CD4-positive, alpha-beta T cell treated with Interleukin-1 beta for 1 hour (primary cell): ENCODE data around the gene CBL.
A peak's percentile ranks its signal among the peaks of the same experiment; 100 is the strongest.

ENCODE experiments used
- DNase-seq, 2 donors: peaks; one replicate each; pipeline ENCODE4 v3.0.0-alpha.2; 2020 to 2022

CBL gene

GRCh38 chr11:119335091-119335654, 129.0 kb downstream of the CBL start:
- no peak for DNase-seq

GRCh38 chr11:119335655-119336543, 129.8 kb downstream of the CBL start:
- no peak for DNase-seq

- DNase-seq: no peak
Observed at GRCh38 chr11:119336744-119337469, 130.8 kb downstream of the CBL start.

GRCh38 chr11:119337581-119338317, 131.6 kb downstream of the CBL start:
- DNase-seq: no peak

- peak; percentile 60 to 74 for DNase-seq
Observed at GRCh38 chr11:119338318-119338890, 132.3 kb downstream of the CBL start.

- no peak for DNase-seq
Observed at GRCh38 chr11:119338965-119339588, 132.9 kb downstream of the CBL start.

- DNase-seq: peak in 1 of 2 donors; percentile 29
Observed at GRCh38 chr11:119339589-119340334, 133.6 kb downstream of the CBL start.

- DNase-seq: no peak
Observed at GRCh38 chr11:119340335-119341221, 134.4 kb downstream of the CBL start, which contains the start of gene C1QTNF5. TSS of gene C1QTNF5 (minus strand) at chr11:119340883. CDS start at chr11:119340397, 486 bp downstream.

- DNase-seq: no peak
Observed at GRCh38 chr11:119341222-119342022, 135.3 kb downstream of the CBL start.

GRCh38 chr11:119342023-119342300, 135.8 kb downstream of the CBL start:
- DNase-seq: no peak

GRCh38 chr11:119342362-119343130, 136.4 kb downstream of the CBL start:
- DNase-seq: no peak

- no peak for DNase-seq
Observed at GRCh38 chr11:119343726-119344125, 137.6 kb downstream of the CBL start.

GRCh38 chr11:119344291-119345010, 138.3 kb downstream of the CBL start:
- DNase-seq: no peak

- no peak for DNase-seq
Observed at GRCh38 chr11:119345685-119346084, 139.5 kb downstream of the CBL start.

GRCh38 chr11:119346605-119347004, 140.5 kb downstream of the CBL start, which contains the start of gene MFRP:
TSS of gene MFRP (minus strand) at chr11:119346705. CDS start at chr11:119346513, 192 bp downstream.
- DNase-seq: no peak

GRCh38 chr11:119347242-119347641, 141.1 kb downstream of the CBL start:
- DNase-seq: no peak

- no peak for DNase-seq
Observed at GRCh38 chr11:119347940-119348605, 141.9 kb downstream of the CBL start.
